ENCODE data around the gene IMMP2L. TPM values are rescaled to one million over a fixed set of nuclear protein-coding genes. Genes with fewer than 3 reads are reported as not detected.

The IMMP2L gene
- polyA plus RNA-seq, 2 of the 4 experiments (the other 2 are of a cell fraction): 16.1 to 23.8 TPM

DNA sequence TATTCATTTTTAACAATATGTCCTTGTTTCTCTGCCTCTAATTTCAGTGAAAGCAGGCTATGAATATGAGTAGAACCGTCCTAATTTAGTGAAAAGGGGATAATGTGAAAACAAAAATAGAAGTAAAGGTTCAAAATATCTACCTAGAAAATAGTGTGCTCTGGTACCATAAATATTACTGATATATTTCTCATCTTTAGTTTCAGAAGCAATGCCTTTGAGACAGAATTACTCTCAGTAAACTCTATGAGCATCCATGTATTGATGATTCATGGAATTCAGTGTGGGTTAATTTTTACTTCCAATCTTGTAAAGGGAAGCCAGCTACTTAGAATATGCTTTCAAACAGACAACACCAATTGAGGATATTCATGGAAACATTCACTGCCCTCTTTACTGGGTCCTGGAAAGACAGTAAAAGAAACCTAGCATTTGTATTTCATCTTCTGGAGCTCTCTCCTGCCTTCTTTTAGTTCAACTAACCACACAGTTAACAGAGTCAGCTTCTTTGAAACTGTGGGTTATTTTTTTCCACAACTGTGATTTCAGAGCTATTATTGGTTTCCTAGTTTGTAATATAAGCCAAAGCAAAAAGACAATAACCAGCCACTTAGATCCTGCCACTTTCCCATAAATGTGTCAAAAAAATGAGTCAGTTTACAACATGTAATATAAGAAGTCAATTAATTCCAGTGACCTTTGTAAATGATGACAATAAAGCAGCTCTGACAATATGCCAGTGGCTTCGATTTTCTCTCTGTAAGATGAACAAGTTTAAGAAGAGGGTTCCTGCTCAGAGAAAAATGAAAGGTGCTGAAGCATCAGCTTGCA lies 469.7 kb downstream of the IMMP2L start (continued):
- TF ChIP-seq EP300 (IDR thresholded peaks at IDR 0.05): no peak
- no peak for TF ChIP-seq FOSB (CRISPR knock-in tag; IDR thresholded peaks at IDR 0.05)
- TF ChIP-seq GATA3 (IDR thresholded peaks at IDR 0.05; ENCODE audit: borderline replicate concordance): no peak
- TF ChIP-seq EHF (CRISPR knock-in tag; IDR thresholded peaks at IDR 0.05): no peak
- no peak for TF ChIP-seq ESRRA (IDR thresholded peaks at IDR 0.05; ENCODE audit: borderline replicate concordance, low read length)

GRCh38 chr7:111091593-111092358 lies 470.5 kb downstream of the IMMP2L start:
- FAIRE-seq (no peak), DNase-seq (ENCODE audit: low read depth in 1 of 2, low spot score in 1 of 2) (no peak), ATAC-seq (no peak)
- no peak overlapping the region for H3K4me2 ChIP-seq
- H3K27ac ChIP-seq: no peak overlapping the region
- CTCF ChIA-PET: interaction anchor here (0.6 to 1.2 kb wide), 3 partner anchors 468 to 644 kb away, joined by 3 to 4 read pairs (median 3); no protein-coding TSS in a partner anchor
- WGBS (ENCODE audit: missing lambda C conversion rate): 79% methylated on average over 3 of the region's 3 CpGs
- peaks cover 16% of the 10 kb centered on the region; the same call in 2 of the 3 replicates for H3K4me1 ChIP-seq
- no peak overlapping the region for H3K4me3 ChIP-seq
- no peaks in the 10 kb centered on the region for H3K9me3 ChIP-seq
- no peak for TF ChIP-seq KDM5A (IDR thresholded peaks at IDR 0.05)
- no peak for TF ChIP-seq MYC (IDR thresholded peaks at IDR 0.05; ENCODE audit: borderline replicate concordance, low read length)
- TF ChIP-seq, protein P1, sequence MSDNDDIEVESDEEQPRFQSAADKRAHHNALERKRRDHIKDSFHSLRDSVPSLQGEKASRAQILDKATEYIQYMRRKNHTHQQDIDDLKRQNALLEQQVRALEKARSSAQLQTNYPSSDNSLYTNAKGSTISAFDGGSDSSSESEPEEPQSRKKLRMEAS (IDR thresholded peaks at IDR 0.05): no peak
- TF ChIP-seq, protein P2, sequence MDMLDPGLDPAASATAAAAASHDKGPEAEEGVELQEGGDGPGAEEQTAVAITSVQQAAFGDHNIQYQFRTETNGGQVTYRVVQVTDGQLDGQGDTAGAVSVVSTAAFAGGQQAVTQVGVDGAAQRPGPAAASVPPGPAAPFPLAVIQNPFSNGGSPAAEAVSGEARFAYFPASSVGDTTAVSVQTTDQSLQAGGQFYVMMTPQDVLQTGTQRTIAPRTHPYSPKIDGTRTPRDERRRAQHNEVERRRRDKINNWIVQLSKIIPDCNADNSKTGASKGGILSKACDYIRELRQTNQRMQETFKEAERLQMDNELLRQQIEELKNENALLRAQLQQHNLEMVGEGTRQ (IDR thresholded peaks at IDR 0.05): no peak
- no peak for TF ChIP-seq RFX5 (IDR thresholded peaks at IDR 0.05)
- no peak for TF ChIP-seq EHMT2 (IDR thresholded peaks at IDR 0.05; ENCODE audit: low read depth)
- TF ChIP-seq, protein P3, sequence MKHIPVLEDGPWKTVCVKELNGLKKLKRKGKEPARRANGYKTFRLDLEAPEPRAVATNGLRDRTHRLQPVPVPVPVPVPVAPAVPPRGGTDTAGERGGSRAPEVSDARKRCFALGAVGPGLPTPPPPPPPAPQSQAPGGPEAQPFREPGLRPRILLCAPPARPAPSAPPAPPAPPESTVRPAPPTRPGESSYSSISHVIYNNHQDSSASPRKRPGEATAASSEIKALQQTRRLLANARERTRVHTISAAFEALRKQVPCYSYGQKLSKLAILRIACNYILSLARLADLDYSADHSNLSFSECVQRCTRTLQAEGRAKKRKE (CRISPR knock-in tag; IDR thresholded peaks at IDR 0.05; ENCODE audit: low read depth): no peak
- TF ChIP-seq, protein P4, sequence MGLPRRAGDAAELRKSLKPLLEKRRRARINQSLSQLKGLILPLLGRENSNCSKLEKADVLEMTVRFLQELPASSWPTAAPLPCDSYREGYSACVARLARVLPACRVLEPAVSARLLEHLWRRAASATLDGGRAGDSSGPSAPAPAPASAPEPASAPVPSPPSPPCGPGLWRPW (IDR thresholded peaks at IDR 0.05): no peak
- POLR2A ChIA-PET: no interaction called here

GRCh38 chr7:111090846-111091245 lies 471.4 kb downstream of the IMMP2L start, which contains the start of gene LRRN3:
Gene LRRN3 (plus strand): TSS chr7:111091127. CDS start chr7:111122773, 31,646 bp downstream.
- DNase-seq (ENCODE audit: low read depth in 1 of 2, low spot score in 1 of 2) (no peak), FAIRE-seq (no peak), ATAC-seq (peak in 1 of 2 experiments; percentile 28; a peak in 1 of 6 replicates)
- no peak for TF ChIP-seq HOXB5 (CRISPR knock-in tag; IDR thresholded peaks at IDR 0.05)
- TF ChIP-seq RCOR1 (IDR thresholded peaks at IDR 0.05; ENCODE audit: low read depth, low read length): no peak
- no peak for TF ChIP-seq FOXS1 (CRISPR knock-in tag; IDR thresholded peaks at IDR 0.05)
- no peak for TF ChIP-seq BHLHE40 (IDR thresholded peaks at IDR 0.05; ENCODE audit: low read depth, low read length)
- TF ChIP-seq ZFP36 (IDR thresholded peaks at IDR 0.05; ENCODE audit: borderline replicate concordance, partially characterized antibody): no peak
- TF ChIP-seq JUNB (IDR thresholded peaks at IDR 0.05): no peak
- no peak for TF ChIP-seq HDAC2 (IDR thresholded peaks at IDR 0.05)
- TF ChIP-seq, protein P5, sequence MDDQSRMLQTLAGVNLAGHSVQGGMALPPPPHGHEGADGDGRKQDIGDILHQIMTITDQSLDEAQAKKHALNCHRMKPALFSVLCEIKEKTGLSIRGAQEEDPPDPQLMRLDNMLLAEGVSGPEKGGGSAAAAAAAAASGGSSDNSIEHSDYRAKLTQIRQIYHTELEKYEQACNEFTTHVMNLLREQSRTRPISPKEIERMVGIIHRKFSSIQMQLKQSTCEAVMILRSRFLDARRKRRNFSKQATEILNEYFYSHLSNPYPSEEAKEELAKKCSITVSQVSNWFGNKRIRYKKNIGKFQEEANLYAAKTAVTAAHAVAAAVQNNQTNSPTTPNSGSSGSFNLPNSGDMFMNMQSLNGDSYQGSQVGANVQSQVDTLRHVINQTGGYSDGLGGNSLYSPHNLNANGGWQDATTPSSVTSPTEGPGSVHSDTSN (IDR thresholded peaks at IDR 0.05): no peak
- no peak for TF ChIP-seq EHF (CRISPR knock-in tag; IDR thresholded peaks at IDR 0.05)
- ChIA-PET CTCF (interaction anchor here (0.6 to 1.2 kb wide), 4 partner anchors 394 to 645 kb away, joined by 3 to 4 read pairs (median 4); no protein-coding TSS in a partner anchor), POLR2A (no interaction called here)
- H3K9me3 ChIP-seq: no peaks in the 10 kb centered on the region
- 0 out of 6 replicates have a peak within 1 kb of the TSS, but pooled peaks of 1 of the 2 experiments have one; percentile 1 for H3K27ac ChIP-seq
- H3K4me2 ChIP-seq: no peak within 1 kb of the TSS
- H3K4me1 ChIP-seq: peaks cover 16% of the 10 kb centered on the region; the same call in 2 of the 3 replicates
- H3K4me3 ChIP-seq: no peak within 1 kb of the TSS
- 85% methylated on average over 6 of the region's 6 CpGs for WGBS (ENCODE audit: missing lambda C conversion rate)

All from A549 (cell line).